ENCODE results near the gene DOCK8.

- TF ChIP-seq CTCF (IDR thresholded peaks at IDR 0.05) (no peak), POLR2A (IDR thresholded peaks at IDR 0.05) (no peak)
Measured at GRCh38 chr9:324971-325370, 110.3 kb downstream of the DOCK8 start.
